Hematopoietic multipotent progenitor cell treated with erythropoietin and hydrocortisone succinate and interleukin-3 and kit ligand, for 15 days (in vitro differentiated cells): ENCODE results near the gene PEAK3.

ENCODE experiments used
- DNase-seq: peaks from one replicate; pipeline ENCODE4 v3.0.0-alpha.2; 2015; ENCODE audit warnings: low spot score

PEAK3 gene, protein sequence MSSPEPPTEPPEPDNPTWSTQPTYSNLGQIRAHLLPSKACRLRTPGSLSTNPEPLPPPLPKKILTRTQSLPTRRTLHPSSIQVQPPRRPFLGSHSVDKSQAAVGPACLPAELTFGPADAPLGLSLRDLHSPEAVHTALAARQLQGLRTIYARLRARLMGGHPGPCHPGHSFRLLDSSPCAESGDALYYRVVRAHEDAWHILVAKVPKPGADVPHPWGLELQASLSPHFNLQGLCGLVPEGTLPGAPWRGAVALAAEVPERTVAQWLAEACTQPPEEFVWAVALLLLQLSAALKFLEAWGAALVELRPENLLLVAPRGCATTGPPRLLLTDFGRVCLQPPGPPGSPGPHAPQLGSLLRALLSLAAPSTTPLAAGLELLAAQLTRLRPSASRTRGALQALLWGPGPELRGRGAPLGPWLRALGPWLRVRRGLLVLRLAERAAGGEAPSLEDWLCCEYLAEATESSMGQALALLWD

DNA sequence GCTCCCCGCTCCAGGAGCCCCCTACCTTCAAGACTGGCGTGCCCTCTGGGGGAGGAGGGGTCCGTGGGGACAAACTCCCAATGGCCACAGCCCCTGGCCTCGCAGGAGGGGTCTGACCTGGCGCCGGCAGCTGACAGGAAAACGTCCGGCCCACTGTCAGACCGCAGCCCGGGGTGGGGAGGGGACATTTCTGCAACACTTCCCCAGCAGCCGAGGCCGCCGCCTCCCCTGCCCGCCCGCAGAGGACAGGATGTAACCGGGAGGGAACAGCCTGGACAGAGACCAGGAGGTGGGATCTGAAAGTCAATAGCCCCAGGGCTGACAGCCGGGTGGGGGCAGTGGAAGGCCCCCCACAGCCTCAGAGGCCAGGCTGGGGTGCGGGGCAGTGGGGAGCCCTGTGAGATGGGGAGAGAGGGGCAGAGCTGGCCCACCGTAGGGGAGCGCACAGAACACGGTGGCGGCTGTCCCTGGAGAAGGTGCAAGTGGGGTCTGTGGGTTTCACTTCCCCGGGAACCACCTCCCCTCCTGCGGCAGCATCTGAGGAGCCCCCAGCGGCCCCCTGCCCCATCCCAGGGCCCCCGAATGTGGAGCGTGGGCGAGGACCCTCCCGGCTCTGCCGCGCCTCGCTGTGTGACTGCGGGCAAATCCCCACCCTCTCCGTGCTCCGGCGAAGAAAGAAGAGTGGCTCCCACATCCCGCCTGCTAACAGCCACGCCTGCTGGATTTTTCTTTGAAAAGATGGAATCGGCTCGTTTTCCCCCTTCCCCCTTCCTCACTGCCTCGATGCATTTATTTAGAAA lies at the start of gene PEAK3:
Gene PEAK3 (minus strand): TSS at position 114 of the 800 bp plus-strand sequence. CDS start 1,244 bp downstream, outside the sequence.
- no peak for DNase-seq

DNA sequence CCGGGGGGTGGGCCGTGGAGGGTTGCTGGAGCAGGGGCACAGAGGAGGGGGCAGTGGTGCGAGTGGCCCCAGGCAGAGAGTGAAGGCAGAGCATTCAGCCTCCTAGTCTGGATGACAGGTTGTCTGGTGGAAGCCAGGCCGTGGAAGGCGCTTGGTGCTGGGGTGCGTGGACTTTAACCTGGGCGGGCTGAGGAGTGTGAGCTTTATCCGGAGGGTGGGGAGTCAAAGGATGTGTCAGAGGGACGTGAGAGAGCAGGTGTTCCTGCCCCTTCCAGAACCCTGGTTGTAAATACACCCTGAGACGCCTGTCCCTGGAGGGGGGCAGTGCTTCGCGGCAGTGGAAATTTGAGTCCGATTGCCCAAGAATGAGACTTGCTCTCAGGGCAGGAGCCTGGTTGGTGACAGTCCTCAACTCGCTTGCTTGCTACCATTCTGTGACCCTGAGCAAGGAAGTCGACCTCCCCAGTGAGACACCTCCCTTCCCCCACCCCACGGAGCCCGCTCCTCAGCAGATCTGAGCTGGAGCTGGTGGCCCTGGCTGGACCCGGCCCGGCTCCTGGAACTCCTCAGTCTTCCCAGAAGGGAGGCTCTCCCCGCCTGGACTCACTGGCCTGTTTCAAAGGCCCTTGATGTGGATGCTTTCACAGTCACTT lies 48.8 kb upstream of the PEAK3 start:
- DNase-seq: no peak

DNA sequence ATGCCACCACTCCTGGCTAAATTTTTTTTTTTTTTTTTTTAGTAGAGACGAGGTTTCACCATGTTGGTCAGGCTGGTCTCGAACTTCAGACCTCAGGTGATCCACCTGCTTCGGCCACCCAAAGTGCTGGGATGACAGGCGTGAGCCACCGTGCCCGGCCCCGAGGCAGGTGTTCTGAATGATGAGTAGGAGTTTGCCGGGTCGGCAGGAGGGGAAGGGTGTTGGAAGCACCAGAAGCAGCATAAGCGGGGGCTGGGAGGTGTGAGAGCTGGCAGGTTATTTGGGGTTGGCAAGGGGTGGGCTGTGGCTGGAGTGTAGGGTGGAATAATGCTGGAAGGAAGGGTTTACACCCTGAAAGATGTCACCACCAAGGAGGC lies 48.3 kb upstream of the PEAK3 start:
- DNase-seq: no peak

DNA sequence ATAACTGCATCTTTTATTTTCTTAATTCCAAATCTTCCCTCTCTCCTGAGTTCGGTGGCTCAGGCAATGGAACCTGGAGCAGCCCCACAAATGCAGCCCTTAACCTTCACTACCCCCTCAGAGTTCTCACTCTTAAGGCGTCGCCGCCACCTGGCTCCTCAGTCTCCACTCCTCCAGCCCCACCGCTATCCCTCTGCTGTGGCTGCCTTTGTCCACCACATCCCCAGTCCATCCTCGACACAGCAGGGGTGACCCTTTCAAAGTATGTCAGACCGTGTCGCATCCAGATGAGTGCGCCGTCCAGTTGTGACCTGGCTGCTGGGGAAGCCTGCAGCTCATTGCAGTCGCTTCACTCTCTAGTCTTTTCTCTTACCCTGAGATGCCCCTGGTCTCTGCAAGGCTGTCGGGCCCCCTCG lies 47.5 kb upstream of the PEAK3 start:
- no peak for DNase-seq

DNA sequence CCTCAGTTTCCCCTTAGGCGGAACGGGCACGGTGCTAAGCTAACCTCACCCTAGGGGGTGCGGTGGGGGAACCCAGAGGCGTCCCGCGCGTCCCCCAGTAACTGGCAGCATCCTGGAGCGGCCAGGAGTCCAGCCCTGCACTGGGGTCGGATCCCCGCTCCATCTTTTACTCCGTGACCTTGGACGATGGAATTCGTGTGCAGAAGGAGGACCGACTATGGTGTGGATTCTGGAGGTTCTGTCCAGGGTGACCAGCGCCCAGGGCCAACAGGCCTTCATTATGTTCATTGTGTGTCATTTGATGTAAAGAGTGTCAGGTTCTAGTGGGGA lies 47.1 kb upstream of the PEAK3 start:
- DNase-seq: no peak

DNA sequence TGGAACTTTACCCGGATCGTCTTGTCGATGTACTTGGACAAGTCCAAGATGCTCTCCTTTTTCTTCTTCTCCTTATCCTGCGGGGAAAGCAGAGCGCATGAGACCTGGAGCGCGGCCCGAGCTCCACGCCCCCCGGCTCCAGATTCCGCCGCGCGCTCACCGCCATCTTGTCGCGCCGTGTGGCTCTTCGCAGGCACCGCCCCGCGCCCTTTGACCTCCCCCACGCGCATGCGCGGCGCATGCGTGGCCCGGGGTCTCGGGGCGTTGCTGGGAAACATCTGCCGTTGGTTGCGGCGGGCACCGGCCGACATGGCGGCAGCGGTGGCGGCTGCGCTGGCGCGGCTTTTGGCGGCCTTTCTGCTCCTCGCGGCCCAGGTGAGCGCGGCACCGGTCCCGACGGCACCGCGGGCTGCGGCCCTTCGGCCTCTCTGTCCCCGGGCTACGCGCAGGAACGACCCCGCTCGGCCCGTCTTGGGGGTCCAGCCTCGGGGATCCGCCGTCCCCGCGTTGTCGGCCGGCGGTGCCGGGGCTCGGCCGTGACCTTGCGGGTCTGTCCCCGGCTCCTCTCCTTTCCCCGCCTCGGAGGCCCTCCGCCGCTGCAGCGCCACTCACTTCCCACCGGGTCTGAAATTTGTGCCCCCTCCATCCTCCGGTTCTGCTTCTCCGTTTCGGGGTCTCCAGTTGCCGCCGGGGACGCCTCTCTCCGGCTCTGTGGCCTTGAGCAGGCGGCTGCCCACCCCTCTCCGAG lies 46.6 kb upstream of the PEAK3 start, which contains the start of the genes LSM7 and SPPL2B:
Gene LSM7 (minus strand): TSS at position 186 of the 748 bp plus-strand sequence. CDS start 20 bp downstream, at position 166.
Gene SPPL2B (plus strand): TSS at position 284 of the 748 bp plus-strand sequence. CDS start 26 bp downstream, at position 310.
- peak; percentile 92 for DNase-seq

DNA sequence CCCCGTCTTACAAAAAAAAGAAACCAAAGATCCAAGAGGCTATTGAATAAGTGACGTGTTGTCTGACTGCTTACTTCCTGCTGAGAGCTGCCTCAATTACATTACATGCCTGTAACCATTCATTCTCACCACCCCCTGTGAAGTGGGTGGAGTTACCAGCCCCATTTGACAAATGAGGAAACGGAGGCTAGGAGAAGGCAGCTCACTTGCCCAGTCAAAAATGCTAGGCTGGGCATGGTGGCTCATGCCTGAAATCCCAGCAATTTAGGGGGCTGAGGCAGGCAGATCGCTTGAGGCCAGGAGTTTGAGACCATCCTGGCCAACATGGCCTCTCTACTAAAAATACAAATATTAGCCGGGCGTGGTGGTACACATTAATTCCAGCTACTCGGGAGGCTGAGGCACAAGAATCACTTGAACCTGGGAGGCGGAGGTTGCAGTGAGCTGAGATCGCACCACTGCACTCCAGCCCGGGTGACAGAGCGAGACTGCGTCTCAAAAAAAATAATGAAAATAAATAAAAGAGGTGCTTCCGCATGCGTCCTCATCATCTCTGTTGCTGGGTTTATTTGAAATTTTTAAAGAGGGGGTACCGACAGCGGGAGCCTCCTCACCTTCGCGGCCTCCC lies 45.9 kb upstream of the PEAK3 start:
- peak; percentile 30 for DNase-seq

DNA sequence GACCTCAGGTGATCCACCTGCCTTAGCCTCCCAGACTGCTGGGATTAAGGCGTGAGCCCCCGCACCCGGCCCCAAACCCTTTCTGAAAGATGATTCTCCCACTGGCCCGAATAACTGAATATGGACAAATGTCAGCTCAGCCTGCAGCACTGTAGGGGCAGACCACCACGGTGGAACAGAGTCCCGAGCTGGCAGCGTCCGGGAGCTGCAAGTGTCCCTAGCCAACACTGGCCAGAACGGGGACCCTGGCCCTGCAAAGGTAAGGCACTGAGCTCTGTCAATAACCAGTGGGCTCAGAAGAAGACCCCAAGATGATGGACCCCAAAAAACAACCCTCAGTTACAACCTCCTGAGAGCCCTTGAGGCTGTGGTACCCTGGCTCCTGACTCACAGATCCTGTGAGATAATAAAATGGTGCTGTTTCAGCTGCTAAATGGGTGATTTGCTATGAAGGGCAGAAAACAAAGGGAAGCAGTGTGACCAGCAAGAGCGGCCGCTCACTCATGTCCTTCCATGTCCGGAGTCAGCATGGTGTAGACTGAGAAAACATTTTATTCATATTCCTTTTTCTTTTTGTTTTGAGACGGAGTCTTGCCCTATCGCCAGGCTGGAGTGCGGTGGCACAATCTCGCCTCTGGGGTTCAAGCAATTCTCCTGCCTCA lies 44.9 kb upstream of the PEAK3 start:
- DNase-seq: no peak

DNA sequence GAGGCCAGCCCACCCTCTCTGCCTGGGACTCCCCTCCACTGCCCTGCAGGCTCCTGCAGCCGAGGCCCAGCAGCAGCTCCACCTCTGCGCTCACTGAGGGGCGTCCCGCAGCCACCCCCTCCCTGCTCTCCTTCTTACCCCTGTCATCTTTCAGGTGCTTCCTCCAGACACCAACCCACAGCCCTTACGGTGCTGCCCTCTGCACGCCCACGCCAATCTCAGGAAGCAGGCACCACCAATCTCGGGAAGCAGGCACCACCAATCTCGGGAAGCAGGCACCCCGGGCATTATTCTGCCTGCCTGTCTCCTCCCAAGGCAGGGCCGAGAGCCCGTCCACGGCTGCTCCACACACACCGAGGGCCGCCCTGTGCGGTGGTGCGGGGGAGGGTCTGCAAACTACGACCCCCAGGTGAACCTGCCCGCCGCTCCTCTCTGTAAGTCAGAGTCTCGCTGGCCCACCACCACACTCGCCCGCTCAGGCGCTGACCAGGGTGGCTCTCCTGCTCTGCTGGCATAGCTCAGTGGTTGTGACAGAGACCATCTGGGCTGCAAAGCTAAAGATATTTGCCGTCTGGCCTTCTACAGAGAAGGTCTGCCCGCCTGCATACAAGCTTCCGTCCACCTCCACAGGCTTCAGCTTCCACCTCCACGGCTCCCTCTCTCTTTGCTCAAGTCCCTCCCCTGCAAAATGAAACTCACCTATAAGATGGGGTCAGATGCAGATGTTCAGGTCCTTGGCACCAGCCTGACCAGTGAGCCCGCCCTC lies 43.5 kb upstream of the PEAK3 start:
- no peak for DNase-seq

DNA sequence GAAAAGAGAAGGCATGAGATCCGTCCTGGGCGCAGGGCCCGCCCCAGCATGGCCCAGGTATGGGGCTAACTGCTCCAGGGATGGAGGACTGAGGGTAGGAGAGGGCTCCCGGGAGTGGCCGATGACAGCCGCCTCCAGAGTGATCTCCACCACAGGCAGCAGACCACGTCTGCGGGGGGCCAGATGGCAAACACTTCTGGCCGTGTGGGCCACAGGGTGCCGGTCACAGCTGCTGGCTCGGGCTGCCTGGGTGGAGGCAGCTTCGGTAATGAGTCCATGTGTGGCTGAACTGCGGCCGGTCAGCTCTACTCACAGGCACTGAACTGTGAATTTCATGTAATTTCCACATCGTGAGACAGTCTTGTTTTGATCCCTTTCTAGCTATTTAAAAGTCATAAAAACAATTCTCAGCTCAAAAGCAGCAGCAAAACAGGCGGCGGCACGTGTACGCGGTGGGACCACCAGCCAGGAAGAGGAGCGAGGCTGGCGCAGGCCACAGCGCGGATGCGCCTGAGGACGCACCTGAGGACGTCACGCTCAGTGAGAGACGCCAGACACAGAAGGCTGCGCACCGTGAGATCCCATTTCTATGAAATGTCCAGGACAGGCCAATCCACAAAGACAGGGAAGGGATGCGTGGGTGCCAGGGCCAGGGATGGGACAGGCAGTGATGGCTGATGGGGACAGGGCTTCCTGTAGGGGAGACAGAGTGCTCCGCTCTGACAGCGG lies 42.4 kb upstream of the PEAK3 start:
- DNase-seq: no peak

DNA sequence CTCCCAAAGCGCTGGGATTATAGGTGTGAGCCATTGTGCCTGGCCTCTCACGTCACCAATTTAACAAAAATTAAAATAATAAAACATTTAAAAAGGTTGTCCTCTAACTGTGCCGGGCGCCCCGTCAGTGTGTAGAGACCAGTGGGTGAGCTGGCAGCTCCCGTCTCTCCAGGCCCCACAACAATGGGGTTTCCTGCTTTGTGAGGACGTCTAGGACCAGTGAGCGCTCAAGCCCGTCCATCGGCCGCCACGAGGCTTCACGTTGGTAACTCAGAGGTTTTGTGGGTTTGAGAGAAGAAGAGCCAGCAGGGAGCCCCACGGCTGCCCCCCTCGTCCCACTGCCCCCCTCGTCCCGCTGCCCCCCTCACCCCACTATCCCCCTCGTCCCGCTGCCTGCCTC lies 41.7 kb upstream of the PEAK3 start:
- no peak for DNase-seq

DNA sequence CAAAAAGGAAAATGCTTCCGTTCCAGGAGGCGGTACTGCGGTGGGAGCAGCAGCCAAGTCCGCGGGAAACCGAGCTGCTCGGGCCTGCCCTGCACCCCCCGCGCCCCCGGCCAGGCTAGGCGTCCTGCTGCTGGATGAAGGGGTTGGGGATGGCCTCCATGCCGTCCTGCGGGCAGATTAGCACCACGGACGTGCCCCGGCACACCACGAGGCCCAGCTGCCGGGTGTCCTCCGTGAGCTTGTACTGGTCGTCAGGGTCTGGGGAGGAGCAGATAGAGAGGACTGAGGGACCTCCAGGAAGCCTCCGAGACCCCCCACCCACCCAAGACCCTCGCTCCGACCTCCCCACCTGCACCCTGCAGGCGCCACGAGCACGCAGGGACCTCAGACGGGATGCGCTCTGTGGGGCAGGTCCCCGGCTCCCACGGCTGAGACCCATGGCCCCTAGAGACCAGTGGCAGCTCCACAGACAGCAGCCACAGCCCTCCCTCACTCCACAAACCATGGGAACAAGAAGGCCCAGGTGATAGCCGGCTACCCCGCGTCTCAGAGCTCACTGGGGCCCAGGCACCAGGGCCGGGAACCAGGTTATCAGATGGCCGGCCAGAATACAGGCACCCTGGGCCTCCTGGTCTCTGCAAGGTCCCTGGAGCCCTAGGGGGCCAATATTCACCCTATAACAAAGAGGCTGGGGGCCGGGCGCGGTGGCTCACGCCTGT lies 39.7 kb upstream of the PEAK3 start:
- DNase-seq: no peak

DNA sequence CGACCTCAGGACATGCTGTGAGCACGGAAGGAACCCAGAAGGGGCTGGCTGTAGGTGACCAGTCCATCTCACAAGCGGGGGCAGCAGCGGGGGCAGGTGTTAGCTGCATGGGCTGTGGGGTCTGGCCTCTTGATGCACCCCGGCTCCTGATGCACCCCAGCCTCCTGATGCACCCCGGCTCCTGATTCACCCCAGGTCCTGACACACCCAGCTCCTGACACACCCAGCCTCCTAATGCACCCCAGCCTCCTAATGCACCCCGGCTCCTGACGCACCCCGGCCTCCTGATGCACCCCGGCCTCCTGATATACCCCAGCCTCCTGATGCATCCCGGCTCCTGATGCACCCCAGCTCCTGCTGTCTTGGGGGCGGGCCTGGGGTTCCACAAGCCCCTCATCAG lies 39.0 kb upstream of the PEAK3 start:
- DNase-seq: no peak

DNA sequence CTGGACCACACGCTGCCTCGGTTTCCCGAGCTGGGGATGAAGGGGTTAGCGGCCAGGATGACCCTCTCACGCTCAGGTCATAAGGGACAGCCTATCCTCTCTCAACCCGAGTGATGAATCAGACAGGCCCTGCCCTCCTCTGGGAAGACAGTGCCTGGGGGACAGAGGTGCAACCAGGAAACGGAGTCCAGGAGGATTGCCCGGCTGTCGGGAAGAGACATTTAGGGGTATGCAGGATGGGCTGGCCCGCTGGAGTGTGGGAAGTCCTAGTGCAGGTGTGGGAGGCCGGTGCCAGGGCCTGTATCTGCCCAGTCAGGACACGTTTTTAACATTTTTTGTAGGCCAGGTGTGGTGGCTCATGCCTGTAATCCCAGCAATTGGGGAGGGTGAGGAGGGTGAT lies 38.1 kb upstream of the PEAK3 start:
- no peak for DNase-seq

DNA sequence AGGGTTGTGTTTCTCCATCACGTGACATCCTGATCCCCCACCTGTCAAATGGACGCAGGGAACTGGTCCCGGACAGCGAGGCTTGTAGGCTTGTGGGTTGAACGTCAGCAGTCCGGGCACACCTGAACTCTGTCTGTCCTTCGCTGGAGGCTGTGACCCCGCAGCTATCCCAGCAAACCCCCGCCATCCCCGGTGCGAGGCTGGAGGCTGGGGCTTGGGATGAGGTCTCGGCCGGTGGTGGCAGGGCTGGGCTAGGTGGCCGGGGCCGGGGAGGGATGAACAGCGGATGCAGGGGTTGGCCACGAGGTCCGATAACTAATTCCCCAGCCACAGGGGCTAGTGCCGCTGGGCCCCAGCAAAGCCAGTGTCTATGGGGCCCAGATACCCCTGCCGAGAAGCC lies 37.6 kb upstream of the PEAK3 start:
- DNase-seq: no peak

DNA sequence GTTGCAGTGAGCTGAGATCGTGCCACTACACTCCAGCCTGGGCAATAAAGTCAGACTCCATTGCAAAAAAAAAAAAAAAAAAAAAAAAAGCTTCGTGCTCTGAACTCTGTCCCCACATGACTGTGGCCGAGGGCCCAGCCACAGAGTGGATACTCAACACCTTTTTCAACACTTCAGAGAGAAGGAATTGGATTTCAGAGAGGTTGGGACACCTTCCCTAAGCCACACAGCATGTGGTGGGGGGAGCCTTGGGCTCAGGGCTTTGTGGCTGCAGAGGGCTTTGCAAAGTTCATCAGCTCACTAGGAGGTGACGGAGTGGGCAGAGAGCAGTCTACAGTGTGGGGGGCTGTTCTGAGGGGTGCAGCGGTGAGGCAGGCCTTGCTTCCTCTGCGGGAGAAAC lies 36.9 kb upstream of the PEAK3 start:
- no peak for DNase-seq

DNA sequence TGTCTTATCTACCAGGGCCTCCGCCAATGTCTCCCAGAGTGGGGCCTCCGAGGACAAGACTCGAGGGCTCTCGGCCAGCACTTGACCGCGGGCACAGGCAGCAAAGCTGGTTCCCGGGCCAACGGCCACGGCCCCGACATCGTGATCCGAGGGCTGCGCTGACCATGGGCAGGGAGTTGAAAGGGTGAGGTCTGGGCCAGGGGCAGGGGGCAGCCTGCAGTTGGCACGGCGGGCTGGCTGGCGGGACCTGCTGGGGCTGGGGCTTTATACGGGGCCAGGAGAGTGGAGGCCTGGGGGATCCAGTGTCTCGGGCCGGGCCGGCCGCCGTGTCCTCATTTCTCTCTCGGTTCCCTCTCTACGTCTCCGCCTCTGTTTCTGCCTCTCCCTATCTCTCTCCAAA lies 35.8 kb upstream of the PEAK3 start:
- no peak for DNase-seq

DNA sequence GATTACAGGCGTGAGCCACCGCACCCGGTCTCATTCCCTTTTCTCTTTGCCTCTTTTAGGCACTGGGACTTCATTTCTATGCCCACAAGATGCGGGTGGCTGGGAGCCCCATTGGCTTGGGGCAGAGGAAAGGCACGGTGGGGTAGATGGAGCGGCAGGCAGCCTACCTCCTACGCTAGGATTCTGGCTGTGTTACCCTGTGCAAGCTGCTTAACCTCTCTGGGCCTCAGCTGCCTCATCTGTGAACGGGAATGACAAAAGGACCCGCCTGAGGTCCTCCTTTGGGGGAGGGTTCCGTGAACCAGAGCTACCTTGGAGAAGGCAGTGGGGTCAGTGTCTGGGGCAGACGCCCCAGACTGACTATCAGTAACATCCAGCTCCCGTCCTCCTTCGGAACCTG lies 35.3 kb upstream of the PEAK3 start:
- DNase-seq: no peak
